GM13977 (cell line): ENCODE data around the gene ADISSP.

Source experiments
- DNase-seq: peaks from one replicate; pipeline ENCODE4 v3.0.0; 2012; ENCODE audit warnings: low spot score
- in situ Hi-C: fragments of 300-500 bp; cut with MboI; formaldehyde crosslinking; loops from one replicate; pipeline ENCODE4 v1.12.0; 2022; ENCODE audit warnings: low sequenced_read_pairs, low pct_unique_long_range_greater_than_20kb, mixed read lengths, inconsistent platforms; ENCODE audit not compliant: unreplicated experiment
- TF ChIP-seq, protein P1 (sequence below): IDR thresholded peaks from 2 replicates; pipeline ENCODE4 v1.5.1; 2012; ENCODE audit warnings: mild to moderate bottlenecking, control low read depth; ENCODE audit not compliant: insufficient read depth; ENCODE audit errors: extremely low read depth, missing control alignments

The ADISSP gene

GRCh38 chr20:3704087-3704486 is 63.5 kb downstream of the ADISSP start:
- no peak for DNase-seq
- in situ Hi-C loops: no loop called here
- TF ChIP-seq, protein P1, sequence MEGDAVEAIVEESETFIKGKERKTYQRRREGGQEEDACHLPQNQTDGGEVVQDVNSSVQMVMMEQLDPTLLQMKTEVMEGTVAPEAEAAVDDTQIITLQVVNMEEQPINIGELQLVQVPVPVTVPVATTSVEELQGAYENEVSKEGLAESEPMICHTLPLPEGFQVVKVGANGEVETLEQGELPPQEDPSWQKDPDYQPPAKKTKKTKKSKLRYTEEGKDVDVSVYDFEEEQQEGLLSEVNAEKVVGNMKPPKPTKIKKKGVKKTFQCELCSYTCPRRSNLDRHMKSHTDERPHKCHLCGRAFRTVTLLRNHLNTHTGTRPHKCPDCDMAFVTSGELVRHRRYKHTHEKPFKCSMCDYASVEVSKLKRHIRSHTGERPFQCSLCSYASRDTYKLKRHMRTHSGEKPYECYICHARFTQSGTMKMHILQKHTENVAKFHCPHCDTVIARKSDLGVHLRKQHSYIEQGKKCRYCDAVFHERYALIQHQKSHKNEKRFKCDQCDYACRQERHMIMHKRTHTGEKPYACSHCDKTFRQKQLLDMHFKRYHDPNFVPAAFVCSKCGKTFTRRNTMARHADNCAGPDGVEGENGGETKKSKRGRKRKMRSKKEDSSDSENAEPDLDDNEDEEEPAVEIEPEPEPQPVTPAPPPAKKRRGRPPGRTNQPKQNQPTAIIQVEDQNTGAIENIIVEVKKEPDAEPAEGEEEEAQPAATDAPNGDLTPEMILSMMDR: no peak
